NB4 (cell line): ENCODE measurements around the gene CFAP52.
"Not testable (repeated sequence)": the region's sequence is repeated elsewhere in the genome, so short reads cannot be mapped to it uniquely, and the experiment has no call there.

Experiments
- DNase-seq: peaks from one replicate; pipeline ENCODE4 v3.0.0; 2010; ENCODE audit warnings: low read depth
- H3K4me3 ChIP-seq: one replicate; pipeline ENCODE4 v1.5.1; 2011; ENCODE audit warnings: mild to moderate bottlenecking, low read depth, low read length, moderate library complexity
- CTCF ChIP-seq: IDR thresholded peaks from one replicate; pipeline ENCODE4 v1.5.1; 2012; ENCODE audit warnings: low read depth, low read length
- MYC ChIP-seq: IDR thresholded peaks from 2 replicates; pipeline ENCODE4 v1.6.1; 2011; ENCODE audit warnings: low read depth, low read length
- POLR2A ChIP-seq: IDR thresholded peaks from 2 replicates; pipeline ENCODE4 v1.6.1; 2011; ENCODE audit warnings: mild to moderate bottlenecking; ENCODE audit not compliant: insufficient read length; ENCODE audit errors: extremely low read depth
- TF ChIP-seq, protein P1 (sequence below): IDR thresholded peaks from 2 replicates; pipeline ENCODE4 v1.6.1; 2011; ENCODE audit warnings: low read depth, low read length

CFAP52 gene

GRCh38 chr17:9635340-9635739, 58.9 kb downstream of the CFAP52 start:
- no peak for DNase-seq
- no peak for TF ChIP-seq CTCF
- H3K4me3 ChIP-seq = no peak overlapping the region

DNA sequence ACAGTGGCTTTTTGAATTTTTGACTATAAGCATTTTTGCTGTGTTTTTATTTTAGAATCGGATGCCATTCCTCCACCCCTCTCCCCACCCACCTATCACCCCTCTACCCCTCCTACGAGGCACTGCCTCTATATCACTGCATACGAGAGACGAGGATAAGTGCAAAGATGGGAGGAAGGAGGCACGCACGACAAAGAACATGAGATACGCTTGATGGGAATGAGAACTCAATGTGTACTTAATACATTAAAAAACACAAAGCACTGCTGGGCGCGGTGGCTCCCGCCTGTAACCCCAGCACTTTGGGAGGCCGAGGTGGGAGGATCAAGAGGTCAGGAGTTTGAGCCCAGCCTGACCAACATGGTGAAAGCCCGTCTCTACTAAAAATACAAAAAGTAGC, 60.1 kb downstream of the CFAP52 start:
- no peak overlapping the region for H3K4me3 ChIP-seq
- TF ChIP-seq CTCF (no peak), MYC (no peak), POLR2A (no peak)
- TF ChIP-seq, protein P1, sequence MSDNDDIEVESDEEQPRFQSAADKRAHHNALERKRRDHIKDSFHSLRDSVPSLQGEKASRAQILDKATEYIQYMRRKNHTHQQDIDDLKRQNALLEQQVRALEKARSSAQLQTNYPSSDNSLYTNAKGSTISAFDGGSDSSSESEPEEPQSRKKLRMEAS = no peak
- DNase-seq = no peak

GRCh38 chr17:9640388-9640787, 63.9 kb downstream of the CFAP52 start:
- H3K4me3 ChIP-seq, DNase-seq: not testable (repeated sequence)

DNA sequence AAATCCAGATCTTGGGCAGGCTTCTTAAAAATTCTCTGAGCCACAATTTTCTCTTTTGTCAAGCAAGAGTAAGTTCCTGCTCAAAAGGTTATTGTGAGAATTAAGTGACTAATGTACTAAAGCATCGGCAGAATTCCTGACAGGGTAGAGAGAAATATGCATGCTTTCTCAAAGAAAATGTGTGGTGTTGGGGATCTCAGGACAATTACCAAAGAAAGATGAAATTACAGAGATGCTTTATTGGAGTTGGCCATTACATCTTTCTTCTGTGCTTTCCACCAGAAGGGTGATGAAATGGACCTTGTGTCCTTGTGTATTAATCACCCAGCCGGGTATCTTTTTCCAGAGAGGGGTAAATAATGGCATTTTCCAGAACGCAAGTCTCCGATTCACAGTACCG, 67.2 kb downstream of the CFAP52 start:
- DNase-seq = no peak
- no peak overlapping the region for H3K4me3 ChIP-seq
- TF ChIP-seq POLR2A (no peak), MYC (no peak), CTCF (no peak)
- TF ChIP-seq, protein P1 = no peak

GRCh38 chr17:9644910-9645751, 68.7 kb downstream of the CFAP52 start, which contains the start of gene USP43:
Gene USP43 (plus strand): TSS chr17:9645517. CDS start chr17:9645633, 116 bp downstream.
- peak; percentile 82 for DNase-seq
- TF ChIP-seq MYC (peak; percentile 57; the same call in 1 of the 2 replicates), CTCF (no peak), POLR2A (peak; percentile 10)
- TF ChIP-seq, protein P1 = peak; percentile 89
- H3K4me3 ChIP-seq = peak within 1 kb of the TSS; percentile 88

GRCh38 chr17:9645851-9646545, 69.6 kb downstream of the CFAP52 start:
- H3K4me3 ChIP-seq = peak overlapping the region; percentile 57
- peak; percentile 76 for DNase-seq
- TF ChIP-seq, protein P1 = no peak
- TF ChIP-seq POLR2A (no peak), MYC (no peak)

- TF ChIP-seq MYC (no peak), CTCF (no peak), POLR2A (no peak)
- TF ChIP-seq, protein P1 = no peak
- no peak for DNase-seq
- peak overlapping the region; percentile 57 for H3K4me3 ChIP-seq
Observed at GRCh38 chr17:9646546-9646885, 70.1 kb downstream of the CFAP52 start.
